Measurements from ENCODE around the gene GRAMD1B. TPM values are rescaled to one million over a fixed set of nuclear protein-coding genes. Genes with fewer than 3 reads are reported as not detected.

Gene GRAMD1B
- total RNA-seq, 4 donors from 2014 or later: 0.61 to 1.7 (median 1.1) TPM

- DNase-seq: no peak
- no peak overlapping the region for H3K27ac ChIP-seq
- intact Hi-C loops (cut with DNase I): no loop called here
- peaks cover 0 to 6% (median 0%) of the 10 kb centered on the region in 4 donors for H3K27me3 ChIP-seq
- whole genome bisulfite sequencing, 2 donors: 87 to 93% methylated on average over 2 of the region's 2 CpGs
- H3K4me1 ChIP-seq: peaks cover 0 to 17% (median 4%) of the 10 kb centered on the region in 3 donors
- no peaks in the 10 kb centered on the region for H3K9me3 ChIP-seq
- H3K36me3 ChIP-seq: no peaks in the 10 kb centered on the region
- H3K4me3 ChIP-seq: no peak overlapping the region
- no peak for TF ChIP-seq POLR2A (IDR thresholded peaks at IDR 0.05)
- TF ChIP-seq CTCF (IDR thresholded peaks at IDR 0.05): no peak
These were observed 157.0 kb downstream of the GRAMD1B start for GRCh38 chr11:123587044-123587443.

DNA sequence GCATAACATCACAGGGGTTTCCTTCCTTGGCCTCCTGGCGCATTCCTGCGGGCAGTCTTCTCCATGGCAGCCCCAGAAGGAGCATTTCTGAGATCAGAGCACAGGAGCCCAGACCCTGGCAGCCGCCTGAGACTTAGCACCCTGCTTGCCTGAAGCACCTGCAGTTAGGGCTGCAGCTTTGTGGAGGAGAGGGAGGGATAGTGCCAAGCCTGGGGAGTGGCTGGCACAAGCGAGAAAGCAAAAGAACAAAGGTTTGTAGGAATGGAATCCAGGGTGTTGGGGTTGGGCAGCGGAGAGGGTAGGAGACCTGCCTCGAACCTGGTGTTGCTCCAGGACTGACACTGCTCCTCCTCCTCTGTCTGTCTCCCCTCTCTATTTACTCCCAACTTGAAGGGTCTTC lies 157.5 kb downstream of the GRAMD1B start:
- Histone ChIP-seq H3K36me3 (no peaks in the 10 kb centered on the region), H3K9me3 (no peaks in the 10 kb centered on the region), H3K4me3 (no peak overlapping the region), H3K27ac (no peak overlapping the region), H3K4me1 (peaks cover 0 to 17% (median 4%) of the 10 kb centered on the region in 3 donors), H3K27me3 (peaks cover 0 to under 1% (median 0%) of the 10 kb centered on the region in 4 donors)
- no peak for TF ChIP-seq POLR2A (IDR thresholded peaks at IDR 0.05)
- TF ChIP-seq CTCF (IDR thresholded peaks at IDR 0.05): no peak
- no peak for DNase-seq
- 45 to 92% methylated on average over 4 to 5 of the region's 6 CpGs for WGBS, 2 donors
- intact Hi-C loops (cut with DNase I): no loop called here

GRCh38 chr11:123588117-123588863 lies 158.2 kb downstream of the GRAMD1B start:
- no peak for TF ChIP-seq CTCF (IDR thresholded peaks at IDR 0.05)
- TF ChIP-seq POLR2A (IDR thresholded peaks at IDR 0.05): no peak
- intact Hi-C loops (cut with DNase I): no loop called here

DNA sequence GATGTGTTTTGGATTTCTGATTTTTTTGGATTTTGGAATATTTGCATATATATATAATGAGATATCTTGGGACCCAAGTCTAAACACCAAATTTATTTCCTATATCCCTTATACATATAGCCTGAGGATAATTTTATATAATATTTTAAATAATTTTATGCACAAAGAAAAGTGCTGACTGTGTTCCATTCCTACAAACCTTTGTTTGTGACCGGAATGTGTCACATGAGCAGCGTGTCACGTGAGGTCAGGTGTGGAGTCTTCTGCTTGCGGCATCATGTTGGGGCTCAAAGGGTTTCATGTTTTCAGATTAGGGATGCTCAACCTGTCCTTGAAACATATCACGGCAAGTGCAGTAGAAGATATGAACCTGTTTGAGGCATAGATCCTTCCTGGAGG lies 158.8 kb downstream of the GRAMD1B start:
- Histone ChIP-seq H3K4me3 (no peak overlapping the region), H3K9me3 (no peaks in the 10 kb centered on the region), H3K27ac (no peak overlapping the region), H3K36me3 (no peaks in the 10 kb centered on the region), H3K27me3 (no peaks in the 10 kb centered on the region), H3K4me1 (peaks cover 0 to 17% (median 4%) of the 10 kb centered on the region in 3 donors)
- DNase-seq: no peak
- no peak for TF ChIP-seq CTCF (IDR thresholded peaks at IDR 0.05)
- TF ChIP-seq POLR2A (IDR thresholded peaks at IDR 0.05): no peak
- 87 to 89% methylated on average over 5 of the region's 5 CpGs for WGBS, 2 donors
- intact Hi-C loops (cut with DNase I): no loop called here

More at GRCh38 chr11:123588117-123588863, 158.2 kb downstream of the GRAMD1B start:
- no peaks in the 10 kb centered on the region for H3K27me3 ChIP-seq
- no peak overlapping the region for H3K4me3 ChIP-seq
- peaks cover 0 to 17% (median 4%) of the 10 kb centered on the region in 3 donors for H3K4me1 ChIP-seq
- H3K36me3 ChIP-seq: no peaks in the 10 kb centered on the region
- no peaks in the 10 kb centered on the region for H3K9me3 ChIP-seq
- no peak for DNase-seq
- no peak overlapping the region for H3K27ac ChIP-seq
- 73 to 82% methylated on average over 7 to 14 of the region's 14 CpGs for WGBS, 2 donors

- Histone ChIP-seq H3K27ac (no peak overlapping the region), H3K27me3 (no peaks in the 10 kb centered on the region), H3K4me3 (no peak overlapping the region), H3K4me1 (peaks cover 0 to 17% (median 4%) of the 10 kb centered on the region in 3 donors), H3K36me3 (no peaks in the 10 kb centered on the region), H3K9me3 (no peaks in the 10 kb centered on the region)
- DNase-seq: no peak
- TF ChIP-seq POLR2A (IDR thresholded peaks at IDR 0.05): no peak
- TF ChIP-seq CTCF (IDR thresholded peaks at IDR 0.05): no peak
- intact Hi-C loops (cut with DNase I): no loop called here
- WGBS, 2 donors: 59 to 74% methylated on average over 2 to 7 of the region's 11 CpGs
These were observed 160.3 kb downstream of the GRAMD1B start for GRCh38 chr11:123590296-123590912.

Measured in esophagus squamous epithelium (tissue), 5 donors.